NB4 (cell line): ENCODE data around the gene MPO.

Source experiments
- DNase-seq: peaks from one replicate; pipeline ENCODE4 v3.0.0; 2010; ENCODE audit warnings: low read depth
- H3K4me3 ChIP-seq: one replicate; pipeline ENCODE4 v1.5.1; 2011; ENCODE audit warnings: mild to moderate bottlenecking, low read depth, low read length, moderate library complexity
- MAX ChIP-seq: IDR thresholded peaks from 2 replicates; pipeline ENCODE4 v1.6.1; 2011; ENCODE audit warnings: low read depth, low read length
- MYC ChIP-seq: IDR thresholded peaks from 2 replicates; pipeline ENCODE4 v1.6.1; 2011; ENCODE audit warnings: low read depth, low read length
- POLR2A ChIP-seq: IDR thresholded peaks from 2 replicates; pipeline ENCODE4 v1.6.1; 2011; ENCODE audit warnings: mild to moderate bottlenecking; ENCODE audit not compliant: insufficient read length; ENCODE audit errors: extremely low read depth
- TF ChIP-seq, protein P1 (sequence below): IDR thresholded peaks from one replicate; pipeline ENCODE4 v1.5.1; 2012; ENCODE audit warnings: low read depth, low read length

Gene MPO

GRCh38 chr17:58278661-58279015 is 2.1 kb downstream of the MPO start:
- H3K4me3 ChIP-seq = peak overlapping the region; percentile 91
- TF ChIP-seq MYC = no peak
- DNase-seq = peak; percentile 50

- TF ChIP-seq POLR2A (peak; percentile 20), MYC (no peak), MAX (no peak)
- TF ChIP-seq, protein P1, sequence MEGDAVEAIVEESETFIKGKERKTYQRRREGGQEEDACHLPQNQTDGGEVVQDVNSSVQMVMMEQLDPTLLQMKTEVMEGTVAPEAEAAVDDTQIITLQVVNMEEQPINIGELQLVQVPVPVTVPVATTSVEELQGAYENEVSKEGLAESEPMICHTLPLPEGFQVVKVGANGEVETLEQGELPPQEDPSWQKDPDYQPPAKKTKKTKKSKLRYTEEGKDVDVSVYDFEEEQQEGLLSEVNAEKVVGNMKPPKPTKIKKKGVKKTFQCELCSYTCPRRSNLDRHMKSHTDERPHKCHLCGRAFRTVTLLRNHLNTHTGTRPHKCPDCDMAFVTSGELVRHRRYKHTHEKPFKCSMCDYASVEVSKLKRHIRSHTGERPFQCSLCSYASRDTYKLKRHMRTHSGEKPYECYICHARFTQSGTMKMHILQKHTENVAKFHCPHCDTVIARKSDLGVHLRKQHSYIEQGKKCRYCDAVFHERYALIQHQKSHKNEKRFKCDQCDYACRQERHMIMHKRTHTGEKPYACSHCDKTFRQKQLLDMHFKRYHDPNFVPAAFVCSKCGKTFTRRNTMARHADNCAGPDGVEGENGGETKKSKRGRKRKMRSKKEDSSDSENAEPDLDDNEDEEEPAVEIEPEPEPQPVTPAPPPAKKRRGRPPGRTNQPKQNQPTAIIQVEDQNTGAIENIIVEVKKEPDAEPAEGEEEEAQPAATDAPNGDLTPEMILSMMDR = no peak
- peak overlapping the region; percentile 91 for H3K4me3 ChIP-seq
- DNase-seq = peak; percentile 65
Observed at GRCh38 chr17:58277802-58278595, 2.7 kb downstream of the MPO start.

DNA sequence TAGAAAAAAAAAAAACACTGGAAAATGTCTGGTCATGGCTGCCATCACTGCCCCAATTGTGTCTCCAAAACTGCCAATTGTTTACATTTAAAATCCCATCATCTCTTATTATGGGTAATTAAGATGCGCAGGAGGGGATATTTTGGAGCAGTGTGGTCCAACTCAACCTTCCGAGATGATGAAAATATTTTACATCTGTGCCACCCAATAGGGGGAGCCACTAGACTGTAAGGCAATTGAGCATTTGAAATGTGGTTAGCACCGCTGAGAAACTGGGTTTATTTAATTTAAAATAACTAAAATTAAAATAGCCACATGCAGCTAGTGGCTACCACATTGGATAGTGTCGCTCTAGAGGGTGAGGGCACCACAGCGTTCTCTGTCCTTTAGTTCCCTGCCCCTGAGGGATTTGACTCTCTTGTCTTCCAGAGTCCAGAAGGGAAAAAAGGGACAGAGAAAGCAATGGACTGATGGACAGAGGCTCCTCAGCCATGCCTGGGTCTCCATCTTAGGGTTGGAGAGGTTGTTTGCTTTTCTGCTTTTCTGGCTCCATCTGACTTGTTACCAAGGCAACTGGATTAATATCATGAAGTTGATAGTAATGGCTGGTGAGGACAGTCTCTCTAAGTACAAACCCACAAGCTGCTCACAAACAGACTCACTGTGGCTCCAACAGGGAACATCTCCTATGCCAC is 3.5 kb downstream of the MPO start:
- no peak for DNase-seq
- TF ChIP-seq, protein P1 = peak; percentile 29
- TF ChIP-seq MYC = no peak
- H3K4me3 ChIP-seq = peak overlapping the region; percentile 91

- TF ChIP-seq MYC (no peak), MAX (no peak), POLR2A (no peak)
- TF ChIP-seq, protein P1 = no peak
- H3K4me3 ChIP-seq = peak overlapping the region; percentile 91
- DNase-seq = peak; percentile 53
Observed at GRCh38 chr17:58276423-58276822, 4.3 kb downstream of the MPO start.

- peak overlapping the region; percentile 91 for H3K4me3 ChIP-seq
- peak; percentile 61 for DNase-seq
- no peak for TF ChIP-seq MAX
- no peak for TF ChIP-seq POLR2A
- TF ChIP-seq, protein P1 = no peak
- TF ChIP-seq MYC = no peak
Observed at GRCh38 chr17:58275417-58275816, 5.3 kb downstream of the MPO start.

DNA sequence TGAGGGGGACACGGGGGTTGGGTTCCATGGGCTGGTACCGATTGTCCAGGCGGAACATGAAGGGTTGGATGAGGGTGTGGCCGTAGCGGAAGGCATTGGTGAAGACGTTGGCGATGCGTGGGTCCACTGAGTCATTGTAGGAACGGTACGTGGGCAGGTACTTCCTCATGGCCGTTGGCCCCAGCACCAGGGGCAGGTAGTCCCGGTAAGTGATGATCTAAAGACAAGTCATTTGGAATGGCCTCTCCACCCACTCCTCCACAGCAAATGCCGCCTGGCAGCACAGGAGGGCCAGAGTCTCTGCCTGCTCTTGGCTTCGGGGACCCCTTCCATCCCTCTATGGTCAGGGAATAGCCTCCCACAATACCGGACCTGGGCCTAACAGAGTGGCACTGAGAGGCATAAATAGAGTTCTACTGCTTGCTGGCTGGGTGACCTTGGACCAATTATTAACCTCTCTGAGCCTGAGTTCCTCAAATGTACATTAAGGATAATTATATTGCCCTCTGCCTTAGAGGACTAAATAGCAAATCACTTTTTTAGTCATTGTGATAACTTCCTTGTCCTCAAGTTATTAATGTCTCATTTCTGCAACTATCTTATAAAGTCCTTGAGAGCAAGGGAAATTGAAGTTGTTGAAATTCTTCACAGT is 7.2 kb downstream of the MPO start:
- no peak for TF ChIP-seq POLR2A
- no peak for TF ChIP-seq MAX
- TF ChIP-seq MYC = no peak
- TF ChIP-seq, protein P1 = no peak
- peak overlapping the region; percentile 91 for H3K4me3 ChIP-seq
- DNase-seq = peak; percentile 69
